Stimulated activated CD4-positive, alpha-beta T cell treated with anti-CD3 and anti-CD28 coated beads, Interleukin-15, amount 100 ng/mL, for 48 hours (primary cell): Measurements from ENCODE around the gene LRGUK.

ENCODE experiments used
- DNase-seq, 2 donors: peaks; one replicate each; pipeline ENCODE4 v3.0.0-alpha.2; 2020; ENCODE audit warnings: low read depth in 2 of 2

Gene LRGUK

DNA sequence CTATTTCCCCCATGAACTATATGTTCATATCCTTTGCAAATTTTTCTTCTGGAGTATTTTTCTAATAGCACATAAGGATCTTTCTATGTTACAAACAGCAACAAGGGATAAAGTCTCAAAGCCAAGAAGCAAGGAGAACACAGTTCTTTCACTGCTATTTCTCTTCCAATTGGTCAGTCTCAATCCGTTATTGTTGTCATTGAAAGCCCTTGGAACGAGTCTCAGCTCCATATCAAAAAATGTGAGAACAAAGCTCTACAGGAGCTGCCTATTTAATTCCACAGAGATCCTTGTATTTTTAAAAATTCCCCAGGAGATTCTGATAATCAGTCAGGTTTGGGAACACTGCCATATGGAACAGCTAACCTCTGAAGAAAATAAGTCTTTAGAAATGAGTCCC lies 173.8 kb downstream of the LRGUK start:
- DNase-seq, result no peak

DNA sequence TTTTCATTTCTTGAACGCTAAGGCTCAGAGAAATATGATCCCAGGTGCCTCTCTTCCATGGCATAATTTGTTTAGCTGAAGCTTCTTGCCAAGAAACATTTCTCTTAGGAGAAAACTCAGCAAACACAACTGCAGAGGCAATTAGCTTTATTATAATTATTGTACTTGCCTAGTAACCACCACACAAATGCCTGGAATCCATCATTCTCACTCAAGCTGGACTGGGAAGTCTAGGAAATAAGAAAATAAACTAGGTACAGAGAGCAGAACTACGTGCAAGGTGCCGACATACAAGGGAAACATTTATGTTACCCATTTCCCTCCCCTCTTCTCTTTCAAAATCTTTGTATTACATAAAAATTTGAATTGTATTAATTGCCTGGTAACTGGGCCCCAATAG lies 174.5 kb downstream of the LRGUK start:
- no peak for DNase-seq

DNA sequence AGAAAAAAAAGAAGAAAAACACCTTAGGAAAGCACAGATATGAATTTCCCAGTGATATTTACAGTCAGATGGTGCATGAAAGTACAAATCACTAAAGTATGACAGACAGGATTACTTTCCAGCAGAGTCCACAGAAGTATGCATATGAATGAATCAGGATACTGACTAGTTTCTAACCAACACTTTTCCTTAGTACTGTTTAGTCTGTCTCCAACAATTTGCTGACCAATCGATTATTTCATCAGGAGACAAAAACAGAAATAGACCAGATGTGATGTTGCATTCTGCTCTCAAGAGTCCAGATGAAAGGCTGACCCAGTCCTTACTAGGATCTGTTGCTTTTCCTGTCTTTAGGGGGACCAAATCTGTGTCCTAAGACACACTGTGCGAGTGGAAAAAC lies 175.0 kb downstream of the LRGUK start:
- DNase-seq, result no peak

DNA sequence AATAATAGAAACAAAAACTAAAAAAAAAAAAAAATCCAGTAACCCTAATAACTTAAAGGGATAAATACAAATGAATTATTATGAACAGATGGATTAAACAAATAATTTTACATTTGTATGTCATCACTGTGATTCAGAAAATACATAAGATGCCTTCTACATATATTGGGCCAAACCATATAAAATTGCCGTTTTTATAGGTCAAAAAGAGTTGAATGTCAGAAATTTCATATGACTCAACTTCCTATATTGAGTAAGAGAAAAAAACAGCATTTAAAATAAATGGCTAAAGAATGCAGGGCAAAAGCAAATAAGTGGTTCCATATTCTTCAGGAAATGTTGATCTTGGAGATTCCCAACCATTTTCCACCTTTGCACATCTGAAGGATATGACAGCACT lies 180.2 kb downstream of the LRGUK start:
- DNase-seq, result no peak

DNA sequence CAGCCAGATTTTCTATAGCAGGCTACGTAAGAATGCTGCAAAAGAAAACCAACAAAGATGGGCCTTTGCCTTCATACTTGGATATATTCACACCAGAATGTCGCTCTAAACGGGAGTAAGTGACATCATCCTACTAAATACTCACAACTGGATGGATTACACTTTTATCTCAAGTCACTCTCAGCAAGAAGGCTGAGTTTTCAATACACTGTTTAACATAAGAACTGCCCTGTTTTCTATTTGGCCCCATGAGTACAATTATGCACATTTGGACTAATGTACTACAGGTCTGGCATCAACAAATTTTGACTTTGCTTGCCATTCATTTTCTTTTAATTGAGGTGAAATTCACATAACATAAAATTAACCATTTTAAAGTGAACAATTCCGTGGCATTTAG lies 181.4 kb downstream of the LRGUK start:
- no peak for DNase-seq

DNA sequence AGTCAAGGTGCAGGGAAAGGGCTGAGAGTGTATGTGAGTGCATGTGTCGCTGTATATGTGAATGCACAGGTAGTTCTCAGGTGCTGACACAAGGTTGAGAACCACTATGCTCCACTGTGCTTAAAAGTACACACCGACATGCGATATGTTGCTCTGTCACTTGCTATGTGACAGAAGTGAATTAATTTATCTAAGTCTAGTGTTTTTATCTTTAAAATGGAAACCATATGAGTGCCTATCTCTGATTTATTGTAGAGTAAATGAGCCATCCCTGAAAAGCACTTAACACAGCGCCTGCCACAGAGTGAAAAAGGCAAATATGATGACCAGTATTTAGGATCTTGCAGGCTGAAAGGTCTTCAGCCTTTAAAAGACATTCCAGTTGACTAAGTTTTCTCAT lies 184.7 kb downstream of the LRGUK start:
- no peak for DNase-seq

DNA sequence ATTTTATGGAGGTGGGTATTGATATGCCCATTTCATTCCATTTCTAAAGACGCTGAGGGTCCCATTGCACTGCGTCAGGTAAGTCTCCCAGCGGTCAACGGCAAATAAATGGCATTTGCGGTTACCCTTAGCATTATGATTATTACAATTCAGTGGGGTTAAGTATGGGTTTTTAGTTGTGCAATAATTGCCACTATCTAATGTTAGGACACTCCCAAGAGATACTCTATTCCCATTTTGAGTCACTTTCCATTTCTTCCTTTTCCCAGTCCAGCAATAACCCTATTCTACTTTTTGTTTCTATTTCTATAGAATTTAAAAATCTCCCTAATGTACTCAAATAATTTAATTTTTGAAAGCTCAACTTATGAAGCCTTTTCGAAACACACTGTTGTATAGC lies 185.6 kb downstream of the LRGUK start:
- DNase-seq, result no peak

DNA sequence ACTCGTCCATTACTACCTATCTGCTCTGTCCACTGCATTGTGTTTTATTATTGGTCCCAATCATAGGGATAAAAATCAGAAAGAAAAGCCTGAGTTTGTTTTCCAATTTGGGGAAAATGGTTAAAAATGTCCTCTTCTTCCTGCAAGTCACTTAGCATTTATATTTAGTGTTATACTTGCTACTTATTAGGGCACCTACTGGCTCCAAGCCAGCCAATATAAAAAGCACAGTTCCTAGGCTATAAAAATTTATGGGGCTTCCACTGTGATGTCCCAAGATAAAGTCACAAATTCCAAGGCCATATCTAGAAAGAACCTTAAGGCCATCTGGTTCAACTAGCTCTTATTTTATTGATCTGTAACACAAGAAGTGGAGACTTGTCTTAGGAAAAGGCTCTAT lies 186.4 kb downstream of the LRGUK start:
- DNase-seq, result no peak
